ENCODE data around the gene CNTN1.
A peak's percentile ranks its signal among the peaks of the same experiment; 100 is the strongest.

The CNTN1 gene

DNA sequence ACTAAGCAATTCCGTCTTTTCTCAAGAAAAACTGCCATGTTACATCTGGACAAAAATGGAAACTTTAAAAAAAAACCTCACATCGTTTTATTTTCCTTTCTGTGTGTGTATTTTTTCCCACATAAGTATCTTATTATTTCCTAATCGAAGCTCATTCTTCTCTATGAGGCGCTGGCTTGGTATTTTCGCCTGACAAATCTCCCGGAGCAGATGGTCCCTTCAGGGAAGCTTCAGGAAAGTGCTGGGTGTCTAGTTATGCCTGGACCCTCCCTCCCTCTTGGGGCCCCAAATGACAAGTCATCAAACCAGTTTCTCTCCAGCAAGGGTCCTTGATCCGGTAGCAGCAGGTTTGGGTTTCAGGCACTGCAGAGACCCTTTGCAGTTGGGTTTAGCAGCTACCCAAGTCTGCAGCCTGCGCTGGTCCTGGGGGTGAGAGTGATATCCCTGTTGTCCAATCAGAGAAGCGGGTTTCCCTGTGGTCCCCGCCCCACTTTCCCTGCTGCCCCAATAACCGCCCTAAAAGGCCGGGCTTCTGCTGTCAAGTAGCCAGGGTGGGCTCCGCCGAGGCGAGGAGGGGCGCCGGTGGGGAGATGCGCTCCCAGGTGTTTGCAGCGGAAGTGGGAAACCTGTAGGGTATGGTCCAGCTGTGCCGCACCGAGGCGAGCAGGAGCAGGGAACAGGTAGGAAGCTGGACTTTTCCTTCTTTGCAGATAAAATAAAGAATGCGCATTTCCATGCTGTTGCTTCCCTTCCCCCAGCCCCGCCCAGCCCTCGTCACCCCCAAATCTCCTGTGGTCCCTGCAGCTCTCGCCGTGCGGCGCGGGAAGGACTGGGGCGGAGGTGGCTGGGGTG, at the start of gene CNTN1:
Gene CNTN1 (plus strand): TSS at position 527 of the 852 bp plus-strand sequence.
- DNase-seq (ENCODE audit: low read depth, low spot score): peak; percentile 92

DNA sequence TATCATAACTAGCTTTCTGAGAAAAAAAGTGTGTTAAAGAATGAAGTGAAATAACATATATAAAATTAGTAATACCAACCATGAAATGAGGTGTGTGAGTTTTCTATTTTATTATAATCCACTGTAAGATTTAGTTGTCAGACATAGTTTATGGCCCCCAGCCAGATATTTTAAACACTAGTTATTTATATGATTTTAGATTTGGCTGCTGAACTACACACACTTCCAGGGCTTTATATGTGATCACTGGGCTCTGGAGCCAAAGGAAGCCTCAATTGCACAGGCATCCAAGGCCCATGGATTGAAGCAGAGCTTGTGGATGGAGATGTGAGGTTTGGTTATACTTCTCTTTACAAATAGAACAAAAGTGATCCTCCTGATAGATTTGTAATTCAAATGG, 48.7 kb upstream of the CNTN1 start:
- DNase-seq (ENCODE audit: low read depth, low spot score): no peak

DNA sequence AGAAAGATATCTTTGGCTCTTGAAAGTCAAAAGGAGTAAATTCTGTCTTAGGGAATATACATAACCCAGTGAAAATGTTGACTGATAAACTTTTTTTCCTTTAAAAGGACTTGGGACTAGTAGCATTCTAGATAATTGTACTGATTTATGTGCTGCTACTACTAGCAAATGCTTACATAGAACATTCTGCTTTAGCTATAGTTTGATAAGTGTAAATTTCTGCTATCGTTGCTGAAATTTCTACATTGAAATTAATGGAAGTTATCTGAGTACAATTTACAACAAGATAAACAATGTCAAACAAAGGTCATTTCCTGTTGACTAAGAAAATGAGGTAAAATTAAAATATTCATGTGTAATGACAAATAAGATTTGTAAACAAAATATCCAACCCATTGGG, 48.3 kb upstream of the CNTN1 start:
- no peak for DNase-seq (ENCODE audit: low read depth, low spot score)

- no peak for DNase-seq (ENCODE audit: low read depth, low spot score)
Observed at GRCh38 chr12:40644708-40645107, 47.5 kb upstream of the CNTN1 start.

DNA sequence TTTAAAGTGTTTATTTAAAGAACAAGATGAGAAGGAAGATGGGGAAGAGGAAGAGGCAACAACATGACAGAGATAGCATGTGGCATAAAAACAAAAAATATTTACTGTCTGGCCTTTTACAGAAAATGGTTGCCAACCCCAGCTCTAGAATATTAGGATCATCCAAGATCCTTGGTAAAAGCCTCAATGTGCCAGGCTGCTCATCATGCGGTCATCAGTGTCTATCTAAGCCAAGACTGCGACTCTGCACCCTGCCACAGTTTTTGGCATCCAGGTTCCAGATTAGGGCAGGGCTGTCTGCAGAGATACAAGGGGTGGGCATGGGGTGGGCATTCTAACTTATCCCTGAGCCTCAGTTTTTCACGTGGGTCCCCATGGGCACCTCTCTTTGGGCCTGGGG, 46.9 kb upstream of the CNTN1 start:
- DNase-seq (ENCODE audit: low read depth, low spot score): no peak

DNA sequence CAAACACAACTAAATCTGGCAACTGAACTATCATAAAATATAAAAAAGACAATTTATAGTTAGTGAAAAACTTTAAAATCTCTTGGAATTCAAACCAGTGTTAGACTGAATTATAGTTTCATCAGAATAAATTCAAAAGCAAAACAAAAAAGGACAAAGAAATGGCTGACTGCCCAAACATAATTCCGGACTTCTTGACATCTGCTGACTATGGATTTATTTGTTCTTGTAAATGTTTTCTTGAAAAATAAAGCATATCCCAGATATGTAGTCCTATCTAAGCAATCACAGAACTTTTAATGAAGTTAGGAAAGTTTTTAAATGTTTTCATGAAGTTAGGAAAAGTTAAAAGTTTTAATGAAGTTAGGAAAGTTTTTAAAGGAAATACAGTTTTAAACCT, 45.8 kb upstream of the CNTN1 start:
- DNase-seq (ENCODE audit: low read depth, low spot score): no peak

DNA sequence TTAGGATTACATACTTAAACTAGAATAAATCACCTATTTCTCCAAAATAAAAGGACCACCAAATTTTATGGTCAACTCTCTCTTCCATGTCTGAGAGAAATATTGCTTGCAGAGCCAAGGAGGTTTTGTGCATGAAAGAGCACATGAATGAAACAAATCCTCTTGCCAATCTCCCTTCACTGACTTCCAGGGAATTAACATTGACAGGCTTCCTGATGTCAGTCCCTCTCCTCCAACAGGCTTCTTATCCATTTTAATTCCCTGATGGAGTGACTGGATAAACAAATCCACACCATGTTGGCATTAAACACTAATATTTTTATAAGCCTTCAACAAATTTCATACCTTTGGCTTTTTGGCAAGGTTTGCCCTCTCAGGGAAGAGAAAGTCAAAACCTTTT, 45.3 kb upstream of the CNTN1 start:
- no peak for DNase-seq (ENCODE audit: low read depth, low spot score)

- no peak for DNase-seq (ENCODE audit: low read depth, low spot score)
Observed at GRCh38 chr12:40647651-40648050, 44.6 kb upstream of the CNTN1 start.

DNA sequence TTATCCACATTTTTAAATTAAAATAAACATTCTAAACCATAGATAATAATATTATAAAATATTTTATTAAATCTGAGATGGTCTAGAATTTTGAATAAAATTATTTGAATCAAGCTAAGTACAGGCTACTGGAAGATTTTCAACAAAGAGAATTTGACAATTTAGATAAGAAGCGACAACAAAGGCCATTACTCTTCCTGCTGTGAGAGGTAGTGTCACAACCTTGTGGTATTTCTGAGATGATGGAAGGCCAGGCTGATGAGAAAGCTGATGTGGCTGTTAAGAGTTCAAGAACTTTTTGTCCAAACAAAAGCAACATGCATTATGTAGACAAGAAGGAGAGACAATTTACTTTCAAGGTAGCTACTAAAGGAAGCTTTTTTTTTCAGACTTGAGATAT, 43.7 kb upstream of the CNTN1 start:
- DNase-seq (ENCODE audit: low read depth, low spot score): no peak

- DNase-seq (ENCODE audit: low read depth, low spot score): no peak
Observed at GRCh38 chr12:40650038-40650704, 42.1 kb upstream of the CNTN1 start.

DNA sequence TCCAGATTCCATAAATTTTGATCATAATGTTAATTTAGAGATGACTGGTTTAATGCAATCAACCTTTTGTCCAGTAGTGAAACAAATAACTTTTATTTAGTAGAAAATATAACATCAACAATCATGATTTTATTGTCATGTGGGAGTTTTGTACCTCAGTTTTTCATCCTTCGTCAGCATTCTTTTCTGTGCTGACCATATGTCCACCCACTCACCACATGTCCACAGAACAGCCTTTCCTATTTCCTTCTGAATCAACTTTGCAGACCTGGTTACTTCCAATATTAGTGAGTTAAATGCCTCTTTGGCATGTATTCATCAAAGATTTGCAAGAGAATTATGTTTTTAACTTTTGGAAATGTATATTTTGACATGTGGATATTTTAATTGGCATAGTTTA, 36.8 kb upstream of the CNTN1 start:
- no peak for DNase-seq (ENCODE audit: low read depth, low spot score)

DNA sequence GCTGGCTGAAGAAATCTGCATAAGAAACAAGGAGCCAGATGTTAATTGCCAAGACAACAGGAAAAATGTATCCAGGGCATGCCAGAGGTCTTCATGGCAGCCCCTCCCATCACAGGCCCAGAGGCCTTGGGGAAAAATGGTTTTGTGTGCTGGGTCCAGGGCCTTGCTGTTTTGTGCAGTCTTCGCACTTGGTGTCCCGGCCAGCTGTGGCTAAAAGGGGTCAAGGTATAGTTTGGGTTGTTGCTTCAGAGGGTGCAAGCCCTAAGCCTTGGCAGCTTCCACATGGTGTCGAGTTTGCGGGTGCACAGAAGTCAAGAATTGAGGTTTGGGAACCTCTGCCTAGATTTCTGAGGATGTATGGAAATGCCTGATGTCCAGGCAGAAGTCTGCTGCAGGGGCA, 29.9 kb upstream of the CNTN1 start:
- no peak for DNase-seq (ENCODE audit: low read depth, low spot score)

DNA sequence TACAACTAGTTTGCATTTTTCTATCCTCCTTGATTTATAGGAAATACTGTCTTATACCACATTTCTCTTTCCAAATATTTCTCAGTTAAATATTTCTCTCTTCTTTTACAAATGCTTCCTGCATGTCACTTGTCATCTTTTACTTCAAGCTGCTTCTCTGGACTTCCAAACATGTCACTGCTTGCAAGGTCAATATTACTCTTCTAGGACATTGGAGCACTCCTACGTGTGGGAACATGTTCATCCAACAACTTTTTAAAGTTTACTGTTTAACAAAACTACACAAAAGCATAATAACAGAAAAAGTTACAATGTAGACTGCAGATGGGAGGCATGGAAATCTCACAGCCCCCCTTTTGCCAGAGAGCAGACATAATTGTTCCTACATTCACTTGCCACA, 28.5 kb upstream of the CNTN1 start:
- DNase-seq (ENCODE audit: low read depth, low spot score): no peak

GRCh38 chr12:40668099-40668529, 24.1 kb upstream of the CNTN1 start:
- no peak for DNase-seq (ENCODE audit: low read depth, low spot score)

GRCh38 chr12:40672741-40673271, 19.4 kb upstream of the CNTN1 start:
- DNase-seq (ENCODE audit: low read depth, low spot score): no peak

DNA sequence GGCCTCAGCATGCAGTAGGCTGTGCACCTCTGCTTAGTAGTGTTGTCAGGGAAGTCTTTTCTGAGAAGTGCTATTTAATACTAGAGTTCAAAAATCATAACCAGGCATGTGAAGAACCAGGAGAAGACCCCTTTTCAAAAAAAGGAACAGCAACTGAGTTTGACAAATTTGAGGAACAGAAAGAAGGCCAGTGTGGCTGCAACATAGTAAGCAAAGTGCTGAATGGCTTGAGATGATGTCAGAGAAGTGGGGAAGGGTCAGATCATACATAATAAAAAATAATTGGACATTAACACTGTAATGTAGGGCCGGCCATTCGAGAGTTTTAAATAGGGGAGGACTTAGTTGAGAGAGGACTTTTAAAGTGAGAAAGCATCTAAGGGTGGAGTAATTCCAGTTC, 11.1 kb upstream of the CNTN1 start:
- no peak for DNase-seq (ENCODE audit: low read depth, low spot score)

- DNase-seq (ENCODE audit: low read depth, low spot score): no peak
Observed at GRCh38 chr12:40684986-40685385, 7.3 kb upstream of the CNTN1 start.

- no peak for DNase-seq (ENCODE audit: low read depth, low spot score)
Observed at GRCh38 chr12:40688085-40688725, 4.0 kb upstream of the CNTN1 start.

DNA sequence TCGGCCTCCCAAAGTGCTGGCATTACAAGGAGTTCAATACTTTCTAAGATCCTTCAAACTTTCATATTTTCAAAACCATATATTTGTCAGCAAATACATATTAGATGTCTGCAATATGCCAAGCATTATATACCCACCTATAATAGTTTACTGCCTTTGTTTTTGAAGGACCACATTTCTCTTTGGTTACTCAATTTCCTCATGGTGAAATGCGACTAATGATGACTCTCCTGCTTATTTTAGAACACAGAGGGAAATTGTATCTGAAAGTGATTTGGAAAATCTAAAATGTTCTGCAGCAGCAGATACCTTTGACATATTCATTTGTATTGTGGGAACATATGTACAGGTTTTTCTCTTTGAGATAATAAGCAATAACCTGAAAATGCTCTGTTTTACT, 2.7 kb upstream of the CNTN1 start:
- DNase-seq (ENCODE audit: low read depth, low spot score): no peak

DNA sequence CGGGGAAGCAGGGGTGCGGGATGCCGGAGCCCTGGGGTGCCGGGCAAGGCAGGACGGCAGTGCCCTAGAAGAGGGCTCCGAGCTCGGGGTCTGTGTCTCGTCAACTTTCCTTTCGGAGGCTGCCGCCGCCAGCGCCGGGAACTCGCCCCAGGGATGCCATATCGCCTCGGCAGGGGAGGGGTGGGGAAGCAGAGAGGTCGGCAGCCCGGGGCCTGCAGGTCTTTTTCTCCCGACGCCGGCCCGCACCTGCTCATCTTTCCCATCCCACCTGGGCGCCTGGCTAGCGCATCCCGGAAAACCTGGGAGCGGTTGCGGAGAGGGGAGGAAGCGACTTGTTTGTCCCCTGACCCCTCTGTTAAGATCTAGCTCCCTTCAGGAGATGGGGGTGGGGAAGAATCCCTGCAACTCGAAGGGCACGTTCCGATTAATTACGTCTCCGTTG, 547 bp downstream of the CNTN1 start:
- peak; percentile 32 for DNase-seq (ENCODE audit: low read depth, low spot score)

- DNase-seq (ENCODE audit: low read depth, low spot score): peak; percentile 21
Observed at GRCh38 chr12:40693207-40693821, 1.1 kb downstream of the CNTN1 start.
